Measurements from ENCODE around the gene ZNF26. TPM values are rescaled to one million over a fixed set of nuclear protein-coding genes. Genes with fewer than 3 reads are reported as not detected.

The ZNF26 gene
- total RNA-seq, 1 experiment from 2014 or later: 22.1 TPM

DNA sequence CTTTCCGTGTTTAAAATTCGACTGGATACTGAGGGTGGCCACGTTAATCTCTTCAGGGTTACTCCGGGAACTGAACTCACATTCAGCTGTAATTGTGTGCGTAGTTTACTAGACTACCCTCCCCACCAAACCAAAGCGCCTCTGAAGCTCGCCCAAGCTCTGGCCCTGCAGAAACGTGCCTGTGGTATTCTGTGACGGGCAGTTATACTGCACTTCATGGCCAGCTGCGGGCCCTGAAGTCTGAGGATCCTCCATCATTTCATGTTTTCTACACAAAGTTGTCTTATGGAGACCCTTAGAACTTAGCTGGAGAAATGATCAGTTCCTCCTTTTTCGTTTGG, 688 bp downstream of the ZNF26 start:
- Histone ChIP-seq H3K4me3 (ENCODE audit: low read depth in 2 of 2, low read length in 2 of 2) (peak overlapping the region; percentile 97), H3K9me3 (ENCODE audit: control insufficient read depth, insufficient read depth, low read depth, low read length) (peaks cover 31% of the 10 kb centered on the region; the same call in 1 of the 2 replicates), H3K4me1 (ENCODE audit: control insufficient read depth, insufficient read depth, low read length) (peaks cover 6% of the 10 kb centered on the region), H3K36me3 (ENCODE audit: control insufficient read depth, insufficient read depth, low read length) (no peaks in the 10 kb centered on the region), H3K27me3 (ENCODE audit: control insufficient read depth, insufficient read depth, low read length) (no peaks in the 10 kb centered on the region), H3K27ac (ENCODE audit: low read length) (peak overlapping the region; percentile 95)
- POLR2A ChIA-PET: no interaction called here
- ATAC-seq: peak; percentile 38
- TF ChIP-seq, protein P1, sequence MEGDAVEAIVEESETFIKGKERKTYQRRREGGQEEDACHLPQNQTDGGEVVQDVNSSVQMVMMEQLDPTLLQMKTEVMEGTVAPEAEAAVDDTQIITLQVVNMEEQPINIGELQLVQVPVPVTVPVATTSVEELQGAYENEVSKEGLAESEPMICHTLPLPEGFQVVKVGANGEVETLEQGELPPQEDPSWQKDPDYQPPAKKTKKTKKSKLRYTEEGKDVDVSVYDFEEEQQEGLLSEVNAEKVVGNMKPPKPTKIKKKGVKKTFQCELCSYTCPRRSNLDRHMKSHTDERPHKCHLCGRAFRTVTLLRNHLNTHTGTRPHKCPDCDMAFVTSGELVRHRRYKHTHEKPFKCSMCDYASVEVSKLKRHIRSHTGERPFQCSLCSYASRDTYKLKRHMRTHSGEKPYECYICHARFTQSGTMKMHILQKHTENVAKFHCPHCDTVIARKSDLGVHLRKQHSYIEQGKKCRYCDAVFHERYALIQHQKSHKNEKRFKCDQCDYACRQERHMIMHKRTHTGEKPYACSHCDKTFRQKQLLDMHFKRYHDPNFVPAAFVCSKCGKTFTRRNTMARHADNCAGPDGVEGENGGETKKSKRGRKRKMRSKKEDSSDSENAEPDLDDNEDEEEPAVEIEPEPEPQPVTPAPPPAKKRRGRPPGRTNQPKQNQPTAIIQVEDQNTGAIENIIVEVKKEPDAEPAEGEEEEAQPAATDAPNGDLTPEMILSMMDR (IDR thresholded peaks at IDR 0.05): no peak
- no peak for TF ChIP-seq POLR2AphosphoS5 (IDR thresholded peaks at IDR 0.05; ENCODE audit: low read depth, low read length)
- TF ChIP-seq SIN3A (IDR thresholded peaks at IDR 0.05; ENCODE audit: borderline replicate concordance, insufficient read depth, low read depth, low read length): no peak
- no peak for TF ChIP-seq TCF7L2 (IDR thresholded peaks at IDR 0.05; ENCODE audit: low read depth, low read length)
- TF ChIP-seq, protein P2, sequence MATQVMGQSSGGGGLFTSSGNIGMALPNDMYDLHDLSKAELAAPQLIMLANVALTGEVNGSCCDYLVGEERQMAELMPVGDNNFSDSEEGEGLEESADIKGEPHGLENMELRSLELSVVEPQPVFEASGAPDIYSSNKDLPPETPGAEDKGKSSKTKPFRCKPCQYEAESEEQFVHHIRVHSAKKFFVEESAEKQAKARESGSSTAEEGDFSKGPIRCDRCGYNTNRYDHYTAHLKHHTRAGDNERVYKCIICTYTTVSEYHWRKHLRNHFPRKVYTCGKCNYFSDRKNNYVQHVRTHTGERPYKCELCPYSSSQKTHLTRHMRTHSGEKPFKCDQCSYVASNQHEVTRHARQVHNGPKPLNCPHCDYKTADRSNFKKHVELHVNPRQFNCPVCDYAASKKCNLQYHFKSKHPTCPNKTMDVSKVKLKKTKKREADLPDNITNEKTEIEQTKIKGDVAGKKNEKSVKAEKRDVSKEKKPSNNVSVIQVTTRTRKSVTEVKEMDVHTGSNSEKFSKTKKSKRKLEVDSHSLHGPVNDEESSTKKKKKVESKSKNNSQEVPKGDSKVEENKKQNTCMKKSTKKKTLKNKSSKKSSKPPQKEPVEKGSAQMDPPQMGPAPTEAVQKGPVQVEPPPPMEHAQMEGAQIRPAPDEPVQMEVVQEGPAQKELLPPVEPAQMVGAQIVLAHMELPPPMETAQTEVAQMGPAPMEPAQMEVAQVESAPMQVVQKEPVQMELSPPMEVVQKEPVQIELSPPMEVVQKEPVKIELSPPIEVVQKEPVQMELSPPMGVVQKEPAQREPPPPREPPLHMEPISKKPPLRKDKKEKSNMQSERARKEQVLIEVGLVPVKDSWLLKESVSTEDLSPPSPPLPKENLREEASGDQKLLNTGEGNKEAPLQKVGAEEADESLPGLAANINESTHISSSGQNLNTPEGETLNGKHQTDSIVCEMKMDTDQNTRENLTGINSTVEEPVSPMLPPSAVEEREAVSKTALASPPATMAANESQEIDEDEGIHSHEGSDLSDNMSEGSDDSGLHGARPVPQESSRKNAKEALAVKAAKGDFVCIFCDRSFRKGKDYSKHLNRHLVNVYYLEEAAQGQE (IDR thresholded peaks at IDR 0.05; ENCODE audit: insufficient read depth in 1 of 2, low read depth in 2 of 2, low read length in 1 of 2): no peak
- no peak for DNase-seq (ENCODE audit: low read depth, low spot score)
- BruUV-seq (replicated peaks): no TSS peak
- CTCF ChIA-PET: no interaction called here
- in situ Hi-C loops (cut with HindIII; ENCODE audit: low pct_unique_long_range_greater_than_20kb, low sequenced_read_pairs) (no loop called here), intact Hi-C loops (cut with micrococcal nuclease; ENCODE audit: unreplicated experiment) (no loop called here)

DNA sequence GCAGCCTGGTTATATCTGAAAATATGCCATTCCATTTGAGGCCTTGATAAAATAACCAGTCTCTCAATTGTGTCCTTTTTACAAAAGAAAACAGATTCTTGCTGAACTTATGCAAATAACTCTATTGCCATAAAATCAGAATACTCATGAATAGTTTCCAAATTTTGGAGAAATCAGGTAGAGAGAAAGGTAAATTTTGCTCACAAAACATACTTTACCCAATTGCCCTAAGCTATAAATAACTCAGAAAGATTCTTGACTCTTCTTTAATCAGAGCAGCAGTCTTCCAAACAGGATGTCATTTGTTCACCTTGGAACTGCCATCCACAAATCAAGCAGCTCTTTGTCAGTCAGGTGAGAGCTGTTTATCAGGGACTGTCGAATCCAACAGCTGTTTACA, 12.6 kb downstream of the ZNF26 start:
- no peaks in the 10 kb centered on the region for H3K4me1 ChIP-seq (ENCODE audit: control insufficient read depth, insufficient read depth, low read length)
- no TSS peak for BruUV-seq (replicated peaks)
- intact Hi-C loops (cut with micrococcal nuclease; ENCODE audit: unreplicated experiment): no loop called here
- POLR2A ChIA-PET: no interaction called here
- H3K9me3 ChIP-seq (ENCODE audit: control insufficient read depth, insufficient read depth, low read depth, low read length): peaks cover 55% of the 10 kb centered on the region
- no peaks in the 10 kb centered on the region for H3K36me3 ChIP-seq (ENCODE audit: control insufficient read depth, insufficient read depth, low read length)
- DNase-seq (ENCODE audit: low read depth, low spot score) (no peak), ATAC-seq (no peak)
- CTCF ChIA-PET: no interaction called here
- TF ChIP-seq POLR2AphosphoS5 (IDR thresholded peaks at IDR 0.05; ENCODE audit: low read depth, low read length) (no peak), SIN3A (IDR thresholded peaks at IDR 0.05; ENCODE audit: borderline replicate concordance, insufficient read depth, low read depth, low read length) (no peak), TCF7L2 (IDR thresholded peaks at IDR 0.05; ENCODE audit: low read depth, low read length) (no peak)
- TF ChIP-seq, protein P2 (IDR thresholded peaks at IDR 0.05; ENCODE audit: insufficient read depth in 1 of 2, low read depth in 2 of 2, low read length in 1 of 2): no peak
- TF ChIP-seq, protein P1 (IDR thresholded peaks at IDR 0.05): no peak
- H3K27me3 ChIP-seq (ENCODE audit: control insufficient read depth, insufficient read depth, low read length): no peaks in the 10 kb centered on the region
- in situ Hi-C loops (cut with HindIII; ENCODE audit: low pct_unique_long_range_greater_than_20kb, low sequenced_read_pairs): no loop called here
- H3K4me3 ChIP-seq (ENCODE audit: low read depth in 2 of 2, low read length in 2 of 2): no peak overlapping the region
- H3K27ac ChIP-seq (ENCODE audit: low read length): no peak overlapping the region
